AG10803 (cell line): ENCODE data around the gene PEA15.

Experiments used
- DNase-seq: peaks from one replicate; pipeline ENCODE4 v3.0.0; 2010; ENCODE audit warnings: low read depth
- H3K4me3 ChIP-seq: 2 replicates; pipeline ENCODE4 v1.5.1; 2011; ENCODE audit warnings: mild to moderate bottlenecking, low read length, control low read depth
- TF ChIP-seq, protein P1 (sequence below): conservative IDR thresholded peaks from 2 replicates; pipeline ENCODE4 v1.5.1; 2011; ENCODE audit warnings: mild to moderate bottlenecking, low read length, control low read depth, inconsistent platforms

PEA15 gene

GRCh38 chr1:160251687-160252526 lies 46.7 kb downstream of the PEA15 start:
- peak; percentile 81 for DNase-seq
- H3K4me3 ChIP-seq: no peak overlapping the region
- TF ChIP-seq, protein P1, sequence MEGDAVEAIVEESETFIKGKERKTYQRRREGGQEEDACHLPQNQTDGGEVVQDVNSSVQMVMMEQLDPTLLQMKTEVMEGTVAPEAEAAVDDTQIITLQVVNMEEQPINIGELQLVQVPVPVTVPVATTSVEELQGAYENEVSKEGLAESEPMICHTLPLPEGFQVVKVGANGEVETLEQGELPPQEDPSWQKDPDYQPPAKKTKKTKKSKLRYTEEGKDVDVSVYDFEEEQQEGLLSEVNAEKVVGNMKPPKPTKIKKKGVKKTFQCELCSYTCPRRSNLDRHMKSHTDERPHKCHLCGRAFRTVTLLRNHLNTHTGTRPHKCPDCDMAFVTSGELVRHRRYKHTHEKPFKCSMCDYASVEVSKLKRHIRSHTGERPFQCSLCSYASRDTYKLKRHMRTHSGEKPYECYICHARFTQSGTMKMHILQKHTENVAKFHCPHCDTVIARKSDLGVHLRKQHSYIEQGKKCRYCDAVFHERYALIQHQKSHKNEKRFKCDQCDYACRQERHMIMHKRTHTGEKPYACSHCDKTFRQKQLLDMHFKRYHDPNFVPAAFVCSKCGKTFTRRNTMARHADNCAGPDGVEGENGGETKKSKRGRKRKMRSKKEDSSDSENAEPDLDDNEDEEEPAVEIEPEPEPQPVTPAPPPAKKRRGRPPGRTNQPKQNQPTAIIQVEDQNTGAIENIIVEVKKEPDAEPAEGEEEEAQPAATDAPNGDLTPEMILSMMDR: peak; percentile 80

GRCh38 chr1:160255781-160256300 lies 50.7 kb downstream of the PEA15 start:
- no peak for DNase-seq
- H3K4me3 ChIP-seq: no peak overlapping the region
- TF ChIP-seq, protein P1: no peak

- DNase-seq: peak; percentile 80
- H3K4me3 ChIP-seq: no peak overlapping the region
- TF ChIP-seq, protein P1: no peak
Observed at GRCh38 chr1:160256396-160257046, 51.3 kb downstream of the PEA15 start.

DNA sequence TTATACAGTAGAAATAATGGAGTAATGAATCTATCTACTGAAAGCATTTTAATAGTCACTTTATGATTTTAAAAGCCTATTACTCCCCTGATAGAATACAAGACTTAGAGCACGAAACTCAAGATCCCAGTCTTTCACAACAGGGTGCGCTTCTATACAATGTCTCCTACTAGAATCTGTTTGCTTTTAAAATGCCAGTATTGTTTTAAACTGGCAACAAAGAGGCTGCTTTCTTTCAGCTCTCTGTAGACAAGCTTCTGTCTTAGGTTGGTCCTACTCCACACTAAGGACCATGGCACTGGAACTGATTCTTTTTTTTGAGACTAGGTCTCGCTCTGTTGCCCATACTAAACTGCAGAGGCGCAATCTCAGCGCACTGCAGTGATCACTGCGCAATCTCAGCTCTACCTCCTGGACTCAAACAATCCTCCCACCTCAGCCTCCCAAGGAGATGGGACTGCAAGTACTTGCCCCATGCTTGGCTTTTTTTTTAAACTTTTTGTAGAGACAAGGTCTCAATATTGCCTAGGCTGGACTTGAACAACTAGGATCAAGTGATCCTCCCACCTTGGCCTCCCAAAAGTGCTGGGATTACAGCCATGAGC lies 52.3 kb downstream of the PEA15 start:
- no peak overlapping the region for H3K4me3 ChIP-seq
- no peak for DNase-seq
- TF ChIP-seq, protein P1: no peak

GRCh38 chr1:160258177-160258798 lies 53.1 kb downstream of the PEA15 start:
- H3K4me3 ChIP-seq: no peak overlapping the region
- DNase-seq: no peak
- TF ChIP-seq, protein P1: no peak

GRCh38 chr1:160260406-160261382 lies 55.5 kb downstream of the PEA15 start:
- H3K4me3 ChIP-seq: peak overlapping the region; percentile 100
- TF ChIP-seq, protein P1: no peak
- DNase-seq: peak; percentile 82
